HG03103 (cell line): ENCODE measurements around the gene FAM24A.
A peak's percentile ranks its signal among the peaks of the same experiment; 100 is the strongest.
"Not testable (repeated sequence)": the region's sequence is repeated elsewhere in the genome, so short reads cannot be mapped to it uniquely, and the experiment has no call there.

Experiments used
- ATAC-seq: cut with Tn5 transposase; IDR thresholded peaks from one replicate; pipeline ENCODE4 v1.9.1; 2021; ENCODE audit warnings: low read depth; ENCODE audit not compliant: unreplicated experiment

FAM24A gene, protein sequence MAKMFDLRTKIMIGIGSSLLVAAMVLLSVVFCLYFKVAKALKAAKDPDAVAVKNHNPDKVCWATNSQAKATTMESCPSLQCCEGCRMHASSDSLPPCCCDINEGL

DNA sequence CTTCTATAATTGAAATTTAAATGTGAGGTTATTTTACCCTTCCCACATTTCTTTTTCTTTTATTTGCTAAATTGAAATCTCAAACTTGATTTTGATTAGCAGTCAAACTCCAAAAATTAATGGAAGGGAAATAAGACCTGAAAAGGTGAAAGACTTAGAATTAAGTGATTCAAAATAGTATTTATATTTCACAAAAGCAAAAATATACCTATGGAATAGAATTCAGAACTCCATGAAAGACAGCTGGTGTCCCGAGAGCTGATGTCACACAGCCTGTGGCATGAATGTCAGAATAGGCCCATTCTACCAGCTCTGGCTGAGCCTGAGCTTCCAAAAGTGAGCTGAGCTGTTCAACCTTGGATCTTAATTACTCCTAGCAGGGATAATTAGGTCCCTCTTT lies at the start of gene FAM24A:
FAM24A (plus strand) TSS at position 301 of the 400 bp plus-strand sequence. CDS start 1,025 bp downstream, outside the sequence.
- no peak for ATAC-seq

DNA sequence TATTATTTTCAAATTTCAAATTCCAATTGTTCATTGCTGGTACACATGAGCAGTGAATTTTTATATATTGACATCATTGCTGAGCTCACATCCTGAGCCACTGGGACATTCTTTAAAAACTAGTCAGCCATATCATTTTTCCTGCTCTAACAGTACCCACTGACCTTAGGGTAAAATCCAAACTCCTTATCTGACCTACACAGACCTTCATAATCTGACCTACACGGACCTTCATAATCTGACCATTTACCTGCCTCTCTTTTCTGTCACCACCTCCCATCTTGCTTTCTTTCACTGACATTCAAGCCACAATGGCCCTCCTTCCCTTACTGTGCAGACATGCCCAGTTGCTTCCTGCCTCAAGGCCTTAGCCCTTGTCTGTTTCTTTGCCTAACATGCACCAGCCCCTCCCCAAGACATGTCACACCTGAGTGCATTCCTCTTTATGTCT lies 48.7 kb upstream of the FAM24A start:
- ATAC-seq: no peak

DNA sequence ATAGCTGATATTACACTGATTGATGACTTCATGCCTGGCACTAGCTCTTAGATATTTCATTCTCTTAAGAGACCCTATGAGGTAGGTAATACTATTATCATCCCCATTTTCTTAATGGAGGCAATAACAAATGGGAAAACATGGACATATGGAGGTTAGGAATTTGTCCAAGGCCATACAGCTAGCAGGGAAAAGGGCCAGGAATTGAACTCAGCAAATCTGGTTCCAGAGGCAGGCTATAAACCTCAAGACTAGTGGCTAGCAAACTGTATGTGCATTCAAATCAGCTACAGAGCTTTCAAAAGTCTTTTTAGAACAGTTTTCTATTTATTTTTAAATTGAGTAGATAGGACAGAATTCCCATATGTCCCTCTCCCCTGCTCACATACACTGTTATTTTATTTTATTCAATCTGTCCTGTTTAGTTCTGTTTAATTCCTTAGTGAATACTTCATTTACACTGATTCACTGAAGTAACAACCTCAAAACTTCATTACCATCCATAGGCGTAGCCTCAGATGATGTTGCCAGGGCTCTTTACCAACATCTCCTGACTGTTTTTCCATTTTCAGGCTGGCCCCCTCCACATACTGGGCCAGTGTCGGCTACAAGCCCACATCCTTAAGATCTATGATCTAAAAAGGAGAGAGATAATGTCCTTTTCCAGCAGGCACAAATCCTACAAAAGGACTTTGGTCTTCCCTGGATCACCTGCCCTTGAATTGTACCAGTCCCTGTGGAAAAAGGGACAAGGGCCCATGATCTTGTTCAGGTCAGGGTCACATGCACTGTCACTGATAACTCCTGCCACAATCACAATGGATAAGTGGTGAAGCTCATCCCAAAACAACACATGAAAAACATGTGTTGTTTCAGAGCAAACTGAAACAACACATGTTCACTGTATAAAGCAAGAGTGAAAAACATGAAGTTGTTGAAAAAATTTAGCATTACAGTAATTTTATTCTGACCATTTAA lies 46.9 kb upstream of the FAM24A start:
- ATAC-seq: no peak

DNA sequence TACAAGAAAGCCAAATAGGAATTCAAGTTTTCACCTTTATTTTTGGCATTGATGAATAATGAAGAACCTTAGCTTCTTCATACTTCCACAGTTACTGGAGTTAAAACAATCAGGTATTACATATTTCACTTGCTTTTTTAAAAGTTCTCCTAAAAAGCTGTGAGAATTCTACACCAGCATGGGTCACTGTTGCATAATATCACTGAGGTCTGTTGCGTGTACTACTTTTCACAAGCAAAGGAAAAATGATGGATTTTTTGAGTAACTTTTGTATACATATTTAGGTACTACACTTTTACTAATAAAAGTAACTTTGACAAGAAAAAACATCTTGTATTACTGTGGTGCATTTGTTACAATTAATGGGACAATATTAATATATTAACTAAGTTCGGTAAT lies 46.2 kb upstream of the FAM24A start:
- no peak for ATAC-seq

DNA sequence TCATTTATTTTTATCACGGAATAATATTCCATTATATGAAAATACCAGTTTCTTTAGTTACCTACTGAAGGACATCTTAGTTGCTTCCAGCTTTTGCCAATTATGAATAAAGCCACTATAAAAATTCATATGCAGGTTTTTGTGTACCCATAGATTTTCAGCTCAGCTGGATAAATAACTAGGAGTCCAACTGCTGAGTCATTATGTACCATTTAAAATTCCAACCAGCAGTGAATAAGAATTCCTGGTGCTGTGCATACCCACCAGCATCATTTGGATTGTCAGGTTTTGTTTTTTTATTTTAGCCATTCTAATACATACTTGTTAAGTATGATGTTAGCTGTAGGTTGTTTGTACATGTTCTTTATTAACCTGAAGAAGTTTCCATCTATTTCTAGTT lies 45.5 kb upstream of the FAM24A start:
- ATAC-seq: no peak

DNA sequence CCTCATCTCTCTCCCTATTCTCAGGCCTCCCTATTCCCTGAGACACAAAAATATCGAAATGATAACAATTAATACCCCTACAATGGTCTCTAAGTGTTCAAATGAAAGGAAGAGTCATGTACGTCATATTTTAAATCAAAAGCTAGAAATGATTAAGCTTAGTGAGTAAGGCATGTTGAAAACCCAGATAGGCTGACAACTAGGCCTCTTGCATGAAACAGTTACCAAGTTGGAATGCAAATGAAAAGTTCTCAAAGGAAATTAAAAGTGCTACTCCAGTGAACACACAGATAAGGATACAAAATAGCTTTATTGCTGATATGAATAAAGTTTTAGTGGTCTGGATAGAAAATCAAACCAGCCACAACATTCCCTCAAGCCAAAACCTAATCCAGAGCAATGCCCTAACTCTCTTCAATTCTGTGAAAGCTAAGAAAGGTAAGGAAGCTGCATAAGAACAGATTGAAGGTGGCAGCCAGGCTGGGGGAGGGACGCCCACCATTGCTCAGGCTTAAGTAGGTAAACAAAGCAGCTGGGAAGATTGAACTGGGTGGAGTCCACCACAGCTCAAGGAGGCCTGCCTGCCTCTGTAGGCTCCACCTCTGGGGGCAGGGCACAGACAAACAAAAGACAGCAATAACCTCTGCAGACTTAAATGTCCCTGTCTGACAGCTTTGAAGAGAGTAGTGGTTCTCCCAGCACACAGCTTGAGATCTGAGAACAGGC lies 43.5 kb upstream of the FAM24A start:
- ATAC-seq: not testable (repeated sequence)

DNA sequence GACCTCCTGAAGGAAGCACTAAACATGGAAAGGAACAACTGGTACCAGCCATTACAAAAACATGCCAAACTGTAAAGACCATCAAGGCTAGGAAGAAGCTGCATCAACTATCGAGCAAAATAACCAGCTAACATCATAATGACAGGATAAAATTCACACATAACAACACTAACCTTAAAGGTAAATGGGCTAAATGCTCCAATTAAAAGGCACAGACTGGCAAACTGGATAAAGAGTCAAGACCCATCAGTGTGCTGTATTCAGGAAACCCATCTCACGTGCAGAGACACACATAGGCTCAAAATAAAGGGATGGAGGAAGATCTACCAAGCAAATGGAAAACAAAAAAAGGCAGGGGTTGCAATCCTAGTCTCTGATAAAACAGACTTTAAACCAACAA lies 41.6 kb upstream of the FAM24A start:
- ATAC-seq: not testable (repeated sequence)

DNA sequence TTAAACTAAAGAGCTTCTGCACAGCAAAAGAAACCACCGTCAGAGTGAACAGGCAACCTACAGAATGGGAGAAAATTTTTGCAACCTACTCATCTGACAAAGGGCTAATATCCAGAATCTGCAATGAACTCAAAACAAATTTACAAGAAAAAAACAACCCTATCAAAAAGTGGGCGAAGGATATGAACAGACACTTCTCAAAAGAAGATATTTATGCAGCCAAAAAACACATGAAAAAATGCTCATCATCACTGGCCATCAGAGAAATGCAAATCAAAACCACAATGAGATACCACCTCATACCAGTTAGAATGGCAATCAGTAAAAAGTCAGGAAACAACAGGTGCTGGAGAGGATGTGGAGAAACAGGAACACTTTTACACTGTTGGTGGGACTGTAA lies 38.5 kb upstream of the FAM24A start:
- not testable (repeated sequence) for ATAC-seq

DNA sequence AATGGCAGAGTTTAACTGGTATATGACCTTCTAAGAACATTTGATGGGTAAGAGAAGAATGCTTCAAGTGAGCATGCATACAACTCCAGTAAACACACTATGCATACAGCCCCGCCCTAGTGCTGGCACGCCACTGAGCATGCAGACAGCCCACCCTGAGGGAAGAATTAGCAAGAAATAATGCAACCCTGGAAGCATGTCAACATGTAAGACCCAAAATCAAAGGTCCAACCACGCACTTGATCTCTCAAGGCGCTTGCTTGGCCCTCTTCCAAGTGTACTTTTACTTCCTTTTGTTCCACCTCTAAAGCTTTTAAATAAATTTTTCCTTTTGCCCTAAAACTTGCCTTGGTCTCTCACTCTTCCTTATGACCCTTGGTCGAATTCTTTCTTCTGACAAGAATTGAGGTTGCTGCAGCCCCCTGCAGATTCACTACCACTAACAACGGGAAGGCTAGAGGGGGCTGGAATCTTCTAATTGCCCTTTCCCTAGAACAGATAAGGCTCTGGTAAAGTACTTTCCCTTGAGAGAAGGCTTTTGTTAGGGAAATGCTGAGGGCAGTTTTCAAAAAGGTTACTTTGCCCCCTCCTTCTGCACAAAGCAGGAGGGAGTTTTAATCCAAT lies 34.5 kb upstream of the FAM24A start:
- no peak for ATAC-seq

DNA sequence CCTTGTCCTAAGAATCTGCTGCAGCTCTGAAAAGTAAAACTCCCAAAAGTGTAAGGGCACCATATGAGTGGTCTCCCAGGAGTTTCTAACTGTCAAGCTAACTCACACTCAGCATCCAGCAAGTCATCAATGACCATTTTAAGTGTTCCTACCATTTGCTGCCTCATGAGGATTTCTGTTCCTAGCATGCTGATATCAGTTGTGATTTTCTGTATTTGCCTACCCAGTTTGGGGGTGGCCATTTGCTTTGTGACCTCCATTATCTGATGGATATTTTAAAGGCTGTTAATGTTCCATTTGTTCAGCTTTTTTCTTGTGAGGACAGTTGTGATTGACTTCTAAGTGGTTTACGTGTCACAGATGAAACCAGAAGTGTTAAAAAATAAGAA lies 33.9 kb upstream of the FAM24A start:
- no peak for ATAC-seq

DNA sequence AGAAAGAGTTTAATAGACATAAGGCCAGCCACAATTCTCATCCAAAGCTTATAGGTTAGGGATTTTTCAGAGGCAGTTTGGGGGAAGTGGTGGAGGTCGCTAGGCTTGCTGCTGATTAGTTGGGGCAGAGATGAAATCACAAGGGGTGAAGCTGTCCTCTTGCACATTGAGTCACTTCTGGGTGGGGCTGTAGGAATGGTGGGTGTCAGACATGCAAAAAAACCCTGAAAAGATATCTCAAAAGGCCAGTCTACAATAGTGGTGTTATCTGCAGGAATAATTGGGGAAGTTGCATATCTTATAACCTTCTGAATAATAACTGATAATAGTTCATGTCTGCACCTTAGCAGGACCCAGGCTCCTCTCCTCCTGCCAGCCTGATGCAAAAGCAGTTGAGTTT lies 33.1 kb upstream of the FAM24A start:
- no peak for ATAC-seq

DNA sequence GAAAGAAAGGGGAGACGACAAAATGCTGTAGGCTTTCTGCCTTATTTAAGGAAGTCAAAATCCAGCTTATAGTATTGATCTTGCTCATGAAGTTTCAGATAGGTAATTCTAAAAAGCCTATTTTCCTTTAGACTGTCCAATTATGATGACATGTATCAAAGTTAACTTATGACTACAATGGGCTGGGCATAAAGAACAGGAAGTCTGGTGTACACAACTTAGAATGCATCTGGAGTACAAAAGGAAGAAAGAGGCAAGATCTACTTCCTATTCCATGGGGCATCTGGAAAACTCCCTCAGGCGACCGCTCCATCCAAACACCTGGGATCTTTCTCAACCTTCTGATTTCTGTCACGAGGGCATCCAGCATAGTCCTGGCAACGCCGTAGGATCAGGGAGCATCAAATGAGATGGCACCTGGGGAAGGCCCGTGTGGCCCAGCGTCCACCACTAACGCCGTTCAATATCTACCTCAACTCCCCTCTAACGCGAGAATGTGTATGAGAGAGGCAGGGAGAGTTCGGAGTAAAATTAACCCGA lies 31.5 kb upstream of the FAM24A start:
- ATAC-seq: no peak

DNA sequence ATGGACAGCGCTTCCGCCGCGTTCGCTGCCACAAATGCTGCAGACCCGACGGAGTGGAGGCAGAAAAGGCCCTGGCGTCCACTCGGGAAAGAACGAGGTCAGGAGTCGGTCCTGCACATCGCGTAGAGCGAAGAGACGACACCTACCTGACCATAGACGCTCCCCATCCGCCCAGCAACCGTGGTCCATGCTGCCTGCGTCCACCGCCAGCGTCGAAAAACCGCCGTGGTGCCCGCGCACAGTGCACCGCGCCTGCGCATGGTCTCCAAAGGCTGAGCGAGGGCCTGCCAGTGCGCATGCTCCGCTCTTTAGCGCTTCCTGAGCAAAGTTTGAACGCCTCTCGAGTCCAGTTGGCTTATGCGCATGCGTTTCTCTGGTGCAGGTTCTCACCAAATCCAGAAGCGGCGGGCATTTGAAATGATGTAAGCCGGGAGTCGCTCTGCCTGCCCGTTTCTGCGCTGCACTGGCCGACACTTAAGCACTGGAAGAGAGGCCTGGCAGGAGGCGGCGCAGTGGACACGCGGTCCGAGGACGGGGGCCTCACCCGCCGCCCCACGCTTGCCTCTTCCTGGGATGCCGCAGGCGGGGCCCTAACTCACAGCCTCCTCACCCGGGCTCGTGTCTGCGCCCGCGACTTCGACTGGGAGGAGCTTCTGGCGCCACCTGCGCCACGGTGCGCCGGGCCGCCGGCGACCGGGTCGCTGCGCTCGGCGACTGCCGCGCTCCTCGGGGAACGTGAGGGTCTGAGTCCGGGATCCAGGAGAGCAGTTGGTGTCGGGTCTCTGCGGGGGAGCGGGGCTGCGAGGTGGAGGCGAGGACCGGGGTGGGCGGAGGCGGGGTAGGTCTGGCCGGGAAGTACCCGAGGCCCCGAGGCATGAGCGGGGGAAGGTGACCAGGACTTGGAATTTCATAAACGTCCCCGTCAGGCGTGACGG lies 30.8 kb upstream of the FAM24A start, which contains the start of gene FAM24B:
FAM24B (minus strand) TSS at position 243 of the 935 bp plus-strand sequence. CDS start 29,066 bp downstream, outside the sequence.
- ATAC-seq: peak; percentile 72

DNA sequence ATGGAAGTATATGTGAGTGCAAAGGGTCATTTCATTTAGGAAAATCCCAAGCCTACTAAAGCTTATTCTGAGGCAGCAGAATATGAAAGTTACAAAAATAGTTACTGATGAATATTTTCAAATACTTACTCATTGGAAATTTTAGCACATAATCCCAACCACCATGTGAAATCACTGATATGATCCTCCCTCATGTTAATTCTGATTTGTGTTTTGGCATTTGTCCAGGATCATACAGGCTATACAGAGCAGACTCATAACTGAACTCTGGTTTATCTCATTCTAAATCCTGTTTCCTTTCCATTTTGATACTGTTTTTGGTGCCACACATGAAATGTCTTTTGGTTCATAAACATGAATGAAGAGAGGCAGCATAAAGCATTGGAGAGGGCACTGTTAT lies 27.6 kb upstream of the FAM24A start:
- no peak for ATAC-seq

DNA sequence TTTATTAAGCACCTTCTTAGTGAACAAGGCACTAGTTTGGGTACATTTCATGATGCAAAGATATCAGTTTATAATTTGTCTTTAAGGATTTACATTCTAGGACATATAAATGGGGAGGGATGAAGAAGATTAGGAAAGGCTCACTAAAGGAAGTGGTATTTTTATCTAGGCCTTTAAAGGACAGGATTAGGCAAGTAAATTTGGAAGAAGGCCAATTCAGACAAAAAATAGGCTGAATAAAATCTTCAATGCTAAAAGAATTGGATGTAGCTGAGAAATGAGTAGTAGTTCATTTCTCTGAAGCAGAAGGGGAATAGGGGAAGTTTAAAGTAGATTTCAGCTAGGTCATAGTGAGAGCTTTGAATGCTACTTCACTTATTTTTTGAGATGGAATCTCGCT lies 26.2 kb upstream of the FAM24A start:
- no peak for ATAC-seq

DNA sequence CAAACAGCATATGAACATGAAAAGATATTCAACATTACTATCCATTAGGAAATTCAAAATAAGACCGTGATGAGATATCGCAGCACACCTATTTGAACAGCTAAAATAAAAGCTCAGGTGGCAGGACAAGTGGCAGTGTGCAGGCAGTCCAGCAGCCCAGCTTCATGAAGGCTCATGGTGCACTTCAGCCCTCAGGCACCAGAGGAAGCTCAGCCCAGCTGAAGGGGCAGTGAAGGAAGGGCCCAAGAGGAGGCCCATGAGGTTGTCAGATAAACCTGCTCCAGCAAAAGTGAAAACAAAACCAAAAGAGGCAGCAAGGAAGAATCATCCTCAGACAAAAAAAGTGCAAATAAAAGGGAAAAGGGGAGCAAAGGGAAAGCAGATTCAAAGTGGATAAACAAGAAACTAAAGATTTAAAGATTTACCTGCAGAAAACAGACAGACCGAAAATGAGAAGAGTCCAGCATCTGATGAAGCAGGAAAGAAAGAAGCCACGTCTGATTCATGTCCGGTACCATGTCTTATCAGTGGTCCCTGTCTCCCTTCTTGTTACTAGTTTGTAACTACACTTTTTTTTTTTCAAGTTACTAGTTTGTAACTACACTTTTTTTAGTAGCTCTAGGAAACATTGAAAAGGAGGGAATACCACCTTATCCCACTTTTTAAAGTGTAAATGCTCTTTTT lies 16.0 kb upstream of the FAM24A start:
- ATAC-seq: no peak

DNA sequence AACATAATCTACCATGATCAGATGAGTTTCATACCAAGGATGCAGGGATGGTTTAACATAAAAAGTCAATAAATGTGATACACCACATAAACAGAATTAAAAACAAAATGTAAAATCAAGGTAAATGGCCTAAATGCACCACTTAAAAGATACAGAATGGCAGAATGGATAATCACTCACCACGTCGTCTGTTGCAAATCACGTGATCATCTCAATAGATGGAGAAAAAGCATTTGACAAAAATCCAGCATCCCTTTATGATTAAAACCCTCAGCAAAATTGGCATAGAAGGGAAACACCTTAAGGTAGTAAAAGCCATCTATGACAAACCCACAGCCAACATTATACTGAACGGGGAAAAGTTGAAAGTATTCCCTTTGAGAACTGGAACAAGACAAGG lies 6.5 kb upstream of the FAM24A start:
- ATAC-seq: not testable (repeated sequence)

DNA sequence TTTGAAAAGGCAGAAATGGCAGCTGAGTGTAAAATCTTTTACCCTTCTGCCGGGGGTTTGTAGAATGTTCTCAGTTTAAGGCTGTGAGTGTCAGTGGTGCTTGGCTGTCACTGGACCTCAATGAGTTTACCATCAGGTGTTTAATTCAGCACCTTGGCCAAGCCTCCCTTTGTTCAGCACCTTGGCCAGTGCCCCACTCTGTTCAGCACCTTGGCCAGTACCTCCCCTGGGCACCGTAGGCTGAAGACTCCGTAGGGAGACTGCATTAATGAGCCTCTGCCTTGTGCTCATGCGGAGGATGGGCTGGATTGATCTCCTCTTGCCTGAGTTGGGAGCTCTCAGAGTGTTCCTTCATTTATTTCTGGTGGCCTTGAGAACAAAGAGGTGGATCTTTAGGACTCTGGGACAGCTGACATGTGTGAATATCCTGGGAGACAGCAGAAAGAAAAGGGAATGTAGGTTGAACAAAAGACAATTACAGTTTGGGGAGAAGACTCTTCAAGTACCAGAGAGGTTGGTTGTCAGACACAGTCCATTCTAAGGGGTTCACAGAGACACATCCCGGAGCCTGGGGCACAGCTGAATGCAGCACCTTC lies 1.6 kb downstream of the FAM24A start:
- no peak for ATAC-seq
